NCI-H82 (cell line): ENCODE results near the gene ZNF444.
A peak's percentile ranks its signal among the peaks of the same experiment; 100 is the strongest.

Experiments
- DNase-seq: peaks from one replicate; lab custom pipeline; 2025; lab: John Stamatoyannopoulos, UW

ZNF444 gene

DNA sequence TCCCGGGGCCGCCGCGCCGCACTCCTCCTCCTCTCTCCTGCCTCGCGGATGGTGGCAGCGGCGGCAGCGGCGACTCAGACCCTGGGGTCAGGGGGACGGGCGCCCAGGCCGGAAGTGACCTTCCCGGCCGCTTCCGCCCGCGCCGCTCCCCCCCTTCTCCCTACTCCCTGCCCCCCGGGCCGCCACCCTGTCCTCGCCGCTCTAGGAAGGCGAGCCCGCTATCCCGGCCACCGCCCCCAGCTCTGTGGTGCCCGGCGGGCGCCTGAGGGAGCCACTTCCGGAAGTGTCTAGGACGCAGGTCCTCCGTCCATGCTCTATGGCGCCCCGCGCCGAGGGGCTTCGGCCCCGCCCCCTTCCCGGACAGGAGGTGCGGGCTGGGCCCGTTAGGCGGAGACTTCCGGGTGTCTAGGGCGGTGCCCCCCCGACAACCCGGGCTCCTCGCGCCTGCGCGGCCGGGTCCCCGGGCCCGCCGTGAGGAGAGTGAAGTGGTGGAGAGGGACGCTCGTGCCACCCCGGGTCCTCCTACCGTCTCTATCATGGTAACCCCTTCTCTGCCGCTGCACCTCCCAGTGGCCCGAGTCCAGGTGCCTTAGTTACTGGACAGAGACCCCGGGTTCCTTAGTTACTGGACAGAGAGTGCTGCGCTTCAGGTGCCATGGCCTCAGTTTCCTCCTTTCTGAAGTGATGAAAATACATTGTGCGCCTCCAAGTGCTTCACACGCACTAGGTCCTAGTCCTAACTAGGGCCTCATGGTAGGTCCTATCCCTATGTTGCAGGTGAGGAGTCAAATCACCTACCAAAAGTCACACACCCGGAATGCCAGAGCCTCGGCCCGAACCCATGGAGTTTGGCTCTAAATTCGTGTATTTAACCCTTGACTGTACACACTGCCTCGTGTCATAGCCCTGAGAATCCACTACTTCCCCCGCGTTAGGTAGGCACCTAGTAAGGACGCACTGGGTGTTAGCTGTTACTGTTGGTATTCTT, 19.6 kb upstream of the ZNF444 start, which contains the start of gene ZNF787:
TSS of gene ZNF787 (minus strand) at position 116 of the 988 bp plus-strand sequence. CDS start 18,078 bp downstream, outside the sequence.
- DNase-seq: peak; percentile 99

DNA sequence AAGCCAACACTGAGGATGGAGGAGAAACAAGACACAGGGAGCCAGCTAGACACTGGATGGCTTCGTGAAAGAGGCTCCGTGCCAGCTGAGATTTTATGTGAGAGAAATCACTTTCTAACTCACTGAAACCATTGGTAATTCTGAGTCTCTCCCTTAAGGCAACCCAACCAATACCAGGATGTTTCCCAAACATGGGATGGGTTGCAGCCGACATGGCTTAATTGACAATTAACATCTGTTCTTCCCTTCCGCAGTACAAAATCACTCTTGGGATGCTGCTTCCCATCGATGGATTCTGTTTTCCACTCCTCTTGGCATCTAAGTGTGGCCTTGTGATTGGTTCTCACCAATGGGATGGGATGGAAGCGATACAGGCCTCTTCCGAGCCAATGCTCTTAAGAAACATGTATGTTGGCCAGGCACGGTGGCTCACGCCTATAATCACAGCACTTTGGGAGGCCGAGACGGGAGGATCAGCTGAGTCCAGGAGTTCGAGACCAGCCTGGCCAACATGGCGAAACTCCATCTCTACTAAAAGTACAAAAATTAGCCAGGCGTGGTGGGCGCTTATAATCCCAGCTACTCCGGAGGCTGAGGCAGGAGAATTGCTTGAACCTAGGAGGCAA, 17.7 kb upstream of the ZNF444 start:
- no peak for DNase-seq

- no peak for DNase-seq
Measured at GRCh38 chr19:56124578-56124977, 16.5 kb upstream of the ZNF444 start.

GRCh38 chr19:56125806-56126590, 15.1 kb upstream of the ZNF444 start:
- DNase-seq: peak; percentile 33

- peak; percentile 24 for DNase-seq
Measured at GRCh38 chr19:56126983-56127780, 13.9 kb upstream of the ZNF444 start.

DNA sequence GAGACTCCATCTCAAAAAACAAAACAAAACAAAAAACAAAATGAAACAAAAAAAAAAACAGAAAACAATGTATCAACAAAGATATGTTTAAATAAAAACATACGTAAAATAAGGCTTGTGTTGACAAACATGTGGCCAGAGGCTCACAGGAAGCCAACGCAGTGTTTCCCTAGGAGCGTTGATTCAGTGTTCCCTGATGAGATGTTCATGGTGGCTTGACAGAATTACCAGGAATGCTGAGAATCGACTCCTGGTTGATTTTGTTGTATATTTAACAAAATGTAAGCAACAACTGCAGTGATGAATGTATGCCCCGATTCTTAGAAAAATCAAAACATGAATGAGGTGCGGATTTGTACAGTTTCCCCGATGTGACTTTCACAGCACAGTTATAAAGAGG, 11.1 kb upstream of the ZNF444 start:
- DNase-seq: no peak

DNA sequence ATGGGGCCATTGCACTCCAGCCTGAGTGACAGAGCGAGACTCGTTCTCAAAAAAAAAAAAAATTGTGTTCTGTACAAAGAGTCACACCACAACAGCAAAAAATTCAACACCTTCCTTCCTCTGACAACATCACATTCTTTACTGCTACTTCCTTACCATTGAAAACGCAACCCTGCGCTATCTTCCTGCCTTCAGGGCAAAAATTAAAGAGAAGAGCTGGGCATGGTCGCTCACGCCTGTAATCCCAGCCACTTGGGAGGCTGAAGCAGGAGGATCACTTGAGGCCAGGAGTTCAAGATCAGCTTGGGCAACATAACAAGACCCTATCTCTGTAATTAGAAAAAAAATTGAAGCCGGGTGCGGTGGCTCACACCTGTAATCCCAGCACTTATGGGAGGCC, 9.4 kb upstream of the ZNF444 start:
- no peak for DNase-seq

DNA sequence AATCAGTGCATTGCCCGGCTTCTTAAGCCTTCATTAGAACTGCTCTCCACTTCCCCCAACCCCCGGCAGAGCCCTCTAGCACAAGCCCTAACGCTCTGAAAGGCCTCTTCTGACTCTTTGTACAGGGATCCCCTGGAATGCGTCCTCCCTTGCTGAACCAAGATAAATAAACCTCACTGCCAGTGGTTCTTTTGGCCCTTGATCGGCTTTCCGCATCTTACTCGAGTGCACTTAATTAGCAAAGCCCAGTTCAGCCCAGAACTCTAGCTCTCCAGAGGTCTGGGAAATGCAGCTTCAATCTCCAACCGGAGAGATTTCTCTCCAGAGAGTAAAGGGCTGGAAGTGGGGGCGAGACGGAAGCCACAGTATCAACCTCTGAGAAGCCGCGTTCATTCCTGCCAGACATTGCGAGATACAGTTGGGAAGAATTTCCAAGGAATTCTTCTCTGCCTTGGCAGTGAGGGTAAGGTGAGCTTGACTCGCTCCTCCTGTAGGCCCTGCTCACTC, 8.7 kb upstream of the ZNF444 start:
- peak; percentile 17 for DNase-seq

DNA sequence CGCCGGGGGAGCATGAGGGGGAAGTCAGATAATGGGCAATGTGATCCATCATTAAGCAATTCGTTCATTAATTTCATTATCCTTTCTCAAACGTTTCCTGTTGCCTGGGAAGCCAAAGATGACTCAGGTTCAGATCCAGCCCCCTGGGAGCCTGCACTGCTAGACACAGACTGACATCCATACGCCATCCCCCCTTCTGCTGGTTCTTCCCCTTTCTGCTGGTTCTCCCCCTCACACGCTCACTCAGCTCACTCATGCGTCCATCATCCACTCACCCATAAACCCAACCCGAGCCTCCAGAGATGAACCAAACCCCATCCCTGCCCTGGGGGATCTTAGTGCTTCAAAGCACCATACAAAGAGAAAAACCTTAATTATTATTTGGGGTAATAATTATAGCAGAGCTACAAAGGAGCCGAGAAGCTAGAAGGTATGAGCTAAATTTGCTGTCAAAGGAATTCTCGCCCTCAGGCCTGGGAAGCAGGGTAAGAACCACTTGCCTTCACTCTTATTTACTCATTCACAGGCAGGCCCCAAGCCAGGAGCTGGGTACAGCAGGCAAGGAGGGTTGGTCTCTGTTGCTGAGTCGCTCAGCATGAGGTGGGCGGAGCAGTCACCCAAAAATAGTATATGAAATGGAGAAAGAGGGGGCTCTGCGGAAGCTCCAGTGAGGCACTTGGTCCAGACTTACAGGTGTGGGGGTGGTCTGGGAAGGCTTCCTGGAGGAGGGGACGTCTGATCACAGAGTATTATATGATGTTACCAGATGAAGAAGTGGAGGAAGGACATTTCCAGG, 7.0 kb upstream of the ZNF444 start:
- no peak for DNase-seq

- DNase-seq: no peak
Measured at GRCh38 chr19:56134654-56134921, 6.5 kb upstream of the ZNF444 start.

DNA sequence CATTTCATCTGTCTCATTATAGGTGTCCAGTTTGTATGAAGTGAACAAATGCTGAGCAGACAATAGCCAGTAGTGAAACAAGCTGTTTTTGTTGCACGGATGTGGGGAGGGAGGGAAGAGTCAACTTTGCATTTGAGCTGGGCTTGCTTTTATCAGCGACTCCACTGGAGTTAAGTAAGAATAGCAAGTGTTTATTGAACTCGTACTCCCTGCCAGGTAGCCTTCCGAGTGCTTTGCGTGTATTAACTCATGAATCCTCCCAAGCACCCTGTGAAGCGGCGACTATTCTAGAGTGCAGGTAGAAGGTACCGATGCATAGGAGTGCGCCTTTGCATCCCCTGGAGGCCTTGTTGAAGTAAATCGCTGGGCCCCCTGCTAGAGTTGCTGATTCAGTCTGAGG, 4.7 kb upstream of the ZNF444 start:
- DNase-seq: no peak

GRCh38 chr19:56137405-56137804, 3.7 kb upstream of the ZNF444 start:
- DNase-seq: no peak

GRCh38 chr19:56138069-56138468, 3.0 kb upstream of the ZNF444 start:
- no peak for DNase-seq

DNA sequence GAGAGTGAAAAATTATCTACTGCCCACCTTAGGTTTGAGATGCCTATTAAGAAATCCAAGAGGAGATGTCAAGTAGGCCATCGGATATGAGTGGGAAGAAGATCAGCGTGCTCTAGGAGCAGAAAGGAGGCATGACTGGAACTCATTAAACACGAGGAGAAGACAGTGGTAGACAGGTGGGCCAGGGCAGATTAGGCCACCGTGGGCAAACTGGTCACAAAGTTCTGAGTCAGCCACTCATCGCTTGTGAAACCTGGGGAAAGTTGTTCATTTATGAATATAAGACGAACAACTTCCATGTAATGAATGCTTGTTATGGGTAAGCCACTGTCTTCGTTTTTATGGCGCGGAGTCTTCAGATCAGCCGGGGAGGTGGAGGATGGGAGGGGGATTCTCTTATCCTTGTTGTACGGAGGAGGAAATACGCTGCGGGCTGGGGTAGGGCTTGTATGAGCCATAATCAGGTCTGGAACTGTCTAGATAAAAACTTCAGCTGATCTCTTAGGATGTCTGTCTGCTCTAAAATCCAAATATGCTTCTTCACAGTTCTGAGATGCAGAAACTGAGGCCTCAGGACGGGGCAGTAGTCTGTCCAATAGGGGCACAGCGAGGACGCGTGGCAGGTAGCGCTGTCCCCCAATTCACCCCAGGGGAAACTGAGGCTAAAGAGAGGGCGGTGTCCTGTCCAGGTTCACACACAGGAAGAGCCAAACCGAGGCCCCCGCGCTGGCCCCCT, 1.1 kb upstream of the ZNF444 start:
- DNase-seq: peak; percentile 29

DNA sequence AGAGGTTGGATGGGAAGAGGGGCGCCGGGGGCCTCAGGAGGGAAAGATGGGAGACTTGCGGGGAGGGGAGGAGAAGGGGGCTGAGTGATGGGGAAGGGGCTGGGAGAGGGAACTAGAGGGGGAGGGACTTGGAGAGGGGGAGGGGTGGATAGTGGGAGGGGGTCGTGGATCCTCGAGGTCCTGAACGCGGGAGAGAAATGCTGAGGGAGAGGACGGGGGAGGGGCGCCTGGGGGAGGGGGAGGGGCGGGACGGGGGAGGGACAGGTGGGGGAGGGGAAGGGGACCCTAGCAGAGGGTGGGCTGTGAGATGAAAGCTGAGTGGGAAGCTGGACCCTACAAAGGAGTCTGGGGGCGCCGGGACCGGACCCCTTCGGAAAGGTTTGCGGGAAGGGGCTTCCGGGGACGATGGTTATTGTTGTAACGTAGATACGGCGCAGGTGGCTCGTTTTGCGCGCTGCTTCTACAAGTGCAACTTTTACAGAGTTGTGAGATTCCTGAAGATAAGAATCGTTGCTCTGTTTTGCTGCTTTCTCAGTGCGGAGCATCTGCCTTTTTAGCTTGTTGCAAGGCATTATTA, 418 bp downstream of the ZNF444 start:
- peak; percentile 44 for DNase-seq

GRCh38 chr19:56142087-56142787, 1.1 kb downstream of the ZNF444 start:
- no peak for DNase-seq

DNA sequence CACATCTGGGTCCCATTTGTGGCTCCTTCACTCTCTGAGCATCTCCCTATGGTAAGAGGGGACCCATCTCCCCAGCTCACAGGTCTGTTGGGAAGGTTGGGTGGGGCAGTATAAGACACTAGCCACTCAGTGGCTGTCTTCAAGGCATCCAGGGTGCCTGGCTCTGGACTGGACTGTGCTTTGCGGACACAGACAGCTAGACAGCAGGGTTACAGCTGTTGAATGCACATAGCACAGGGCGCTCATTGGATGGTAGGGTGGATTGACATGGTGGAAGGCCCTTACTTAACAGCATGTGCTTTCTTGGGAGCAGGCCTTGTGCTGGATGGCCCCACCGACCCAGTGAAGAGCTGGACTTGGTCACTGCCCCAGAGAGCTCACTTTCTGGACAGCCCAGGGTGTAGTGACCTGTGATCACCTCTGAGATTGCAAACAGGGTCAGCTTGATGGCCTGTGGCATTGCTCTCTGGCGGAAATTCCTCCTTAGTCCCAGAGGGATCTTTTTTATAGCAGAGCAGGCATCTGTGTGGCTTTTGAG, 1.9 kb downstream of the ZNF444 start:
- DNase-seq: no peak

DNA sequence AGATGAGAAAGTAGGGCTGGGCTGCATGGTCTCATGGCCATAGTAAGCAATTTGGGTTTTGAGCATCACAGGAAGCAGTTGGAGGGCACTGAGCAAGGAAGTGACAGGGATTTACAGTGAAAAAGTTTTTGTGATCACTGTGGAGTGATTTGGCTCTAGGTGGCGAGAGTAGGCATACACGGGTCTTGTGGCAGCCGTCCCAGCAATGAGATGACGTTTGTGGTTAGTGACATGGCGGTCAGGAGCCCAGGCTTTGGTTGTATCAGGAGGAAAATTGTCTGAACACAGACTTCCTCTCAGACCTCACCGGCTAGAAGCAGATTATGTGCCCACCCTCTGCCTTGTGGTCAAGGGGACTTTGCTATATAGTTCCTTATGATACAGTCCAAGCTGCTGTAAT, 3.3 kb downstream of the ZNF444 start:
- no peak for DNase-seq

GRCh38 chr19:56144831-56145230, 3.7 kb downstream of the ZNF444 start:
- DNase-seq: no peak
